H9 (cell line): ENCODE measurements around the gene PLA2G4D. TPM values are rescaled to one million over a fixed set of nuclear protein-coding genes. Genes with fewer than 3 reads are reported as not detected.

Source experiments
- DNase-seq: peaks from one replicate; pipeline ENCODE4 v3.0.0-alpha.2; 2017
- H2AFZ ChIP-seq: one replicate; pipeline ENCODE4 v1.6.1; 2013; ENCODE audit warnings: mild to moderate bottlenecking, low read length, control low read depth, moderate library complexity
- H2AK5ac ChIP-seq: 2 replicates; pipeline ENCODE4 v1.6.1; 2013; ENCODE audit warnings: low read length, control low read depth, mixed read lengths; ENCODE audit not compliant: insufficient read length
- H2BK120ac ChIP-seq: one replicate; pipeline ENCODE4 v1.6.1; 2013; ENCODE audit warnings: low read depth, mild to moderate bottlenecking, low read length, control low read depth, inconsistent platforms; ENCODE audit not compliant: poor library complexity, severe bottlenecking
- H2BK12ac ChIP-seq: 2 replicates; pipeline ENCODE4 v1.6.1; 2013; ENCODE audit warnings: low read length, control low read depth, mixed read lengths, low read depth; ENCODE audit not compliant: insufficient read length
- H2BK15ac ChIP-seq: 2 replicates; pipeline ENCODE4 v1.6.1; 2013; ENCODE audit warnings: low read depth, low read length, control low read depth
- H2BK20ac ChIP-seq: one replicate; pipeline ENCODE4 v1.6.1; 2013; ENCODE audit warnings: low read depth, mild to moderate bottlenecking, low read length, control low read depth, inconsistent platforms; ENCODE audit not compliant: poor library complexity, severe bottlenecking
- H2BK5ac ChIP-seq: 2 replicates; pipeline ENCODE4 v1.6.1; 2013; ENCODE audit warnings: low read length, control low read depth, mixed read lengths; ENCODE audit not compliant: insufficient read length
- H3K14ac ChIP-seq: 2 replicates; pipeline ENCODE4 v1.6.1; 2013; ENCODE audit warnings: low read length, control low read depth; ENCODE audit not compliant: insufficient read depth
- H3K18ac ChIP-seq: 2 replicates; pipeline ENCODE4 v1.6.1; 2013; ENCODE audit warnings: low read depth, mild to moderate bottlenecking, mixed read lengths, low read length, control low read depth; ENCODE audit not compliant: insufficient read length
- H3K23ac ChIP-seq: 2 replicates; pipeline ENCODE4 v1.6.1; 2013; ENCODE audit warnings: low read length, control low read depth, mixed read lengths, low read depth; ENCODE audit not compliant: insufficient read length
- H3K23me2 ChIP-seq: 2 replicates; pipeline ENCODE4 v1.6.1; 2013; ENCODE audit warnings: low read depth, mild to moderate bottlenecking, mixed read lengths, low read length, control low read depth; ENCODE audit not compliant: insufficient read length, poor library complexity, severe bottlenecking
- H3K27ac ChIP-seq: 2 replicates; pipeline ENCODE4 v1.5.1; 2013; ENCODE audit warnings: low read length, control low read depth, mixed read lengths, low read depth; ENCODE audit not compliant: insufficient read length
- H3K27me3 ChIP-seq: 2 replicates; pipeline ENCODE4 v1.6.1; 2013; ENCODE audit warnings: low read length, control low read depth, inconsistent platforms; ENCODE audit not compliant: insufficient read depth
- H3K4ac ChIP-seq: 2 replicates; pipeline ENCODE4 v1.6.1; 2013; ENCODE audit warnings: low read depth, mild to moderate bottlenecking, control low read depth, inconsistent platforms, low read length, moderate library complexity
- H3K4me1 ChIP-seq: 2 replicates; pipeline ENCODE4 v1.6.1; 2013; ENCODE audit warnings: low read length, control low read depth, inconsistent platforms; ENCODE audit not compliant: insufficient read depth
- H3K4me2 ChIP-seq: 2 replicates; pipeline ENCODE4 v1.6.1; 2013; ENCODE audit warnings: low read length, control low read depth, mixed read lengths; ENCODE audit not compliant: insufficient read length, insufficient read depth
- H3K56ac ChIP-seq: 2 replicates; pipeline ENCODE4 v1.6.1; 2013; ENCODE audit warnings: low read depth, mild to moderate bottlenecking, mixed read lengths, low read length, control low read depth; ENCODE audit not compliant: insufficient read length
- H3K79me1 ChIP-seq: 2 replicates; pipeline ENCODE4 v1.6.1; 2013; ENCODE audit warnings: low read depth, mild to moderate bottlenecking, moderate library complexity, low read length, control low read depth, inconsistent platforms; ENCODE audit not compliant: insufficient read depth, poor library complexity, severe bottlenecking
- H3K79me2 ChIP-seq: 2 replicates; pipeline ENCODE4 v1.6.1; 2013; ENCODE audit warnings: low read length, control low read depth, inconsistent platforms; ENCODE audit not compliant: insufficient read depth
- H3K9ac ChIP-seq: 2 replicates; pipeline ENCODE4 v1.6.1; 2013; ENCODE audit warnings: low read length, control low read depth, mixed read lengths; ENCODE audit not compliant: insufficient read length; ENCODE audit errors: extremely low read depth
- H3K9me3 ChIP-seq: one replicate; pipeline ENCODE4 v1.6.1; 2013; ENCODE audit warnings: low read depth, low read length, inconsistent platforms; ENCODE audit not compliant: control insufficient read depth
- H3T11ph ChIP-seq: one replicate; pipeline ENCODE4 v1.6.1; 2013; ENCODE audit warnings: mild to moderate bottlenecking, low read length, control low read depth, inconsistent platforms
- H4K20me1 ChIP-seq: one replicate; pipeline ENCODE4 v1.6.1; 2013; ENCODE audit not compliant: control insufficient read depth, insufficient read length, insufficient read depth
- H4K5ac ChIP-seq: 2 replicates; pipeline ENCODE4 v1.6.1; 2013; ENCODE audit warnings: low read depth, mild to moderate bottlenecking, mixed read lengths, low read length, control low read depth; ENCODE audit not compliant: insufficient read length
- H4K8ac ChIP-seq: replicated peaks from 2 replicates; pipeline ENCODE4 v1.6.1; 2013; ENCODE audit warnings: low read length, control low read depth, mixed read lengths, low read depth; ENCODE audit not compliant: insufficient read length
- H4K91ac ChIP-seq: 2 replicates; pipeline ENCODE4 v1.6.1; 2013; ENCODE audit warnings: low read depth, mild to moderate bottlenecking, moderate library complexity, mixed read lengths, low read length, control low read depth; ENCODE audit not compliant: insufficient read length
- H3K27ac Mint-ChIP-seq, 3 experiments: 2 replicates in 2 of 3; 3 replicates in 1 of 3; pipeline ENCODE4 v1.8.0; 2020 to 2021; ENCODE audit warnings: mixed read lengths in 3 of 3, mild to moderate bottlenecking in 1 of 3, moderate library complexity in 1 of 3
- H3K27me3 Mint-ChIP-seq: 2 replicates; pipeline ENCODE4 v1.8.0; 2021; ENCODE audit warnings: low read depth, mild to moderate bottlenecking, moderate library complexity, mixed read lengths
- H3K36me3 Mint-ChIP-seq, 3 experiments: 2 replicates in 2 of 3; 3 replicates in 1 of 3; pipeline ENCODE4 v1.8.0; 2020 to 2021; ENCODE audit warnings: low read depth in 3 of 3, mixed read lengths in 3 of 3; ENCODE audit not compliant: insufficient read depth in 1 of 3
- H3K4me1 Mint-ChIP-seq, 2 experiments: 2 replicates each; pipeline ENCODE4 v1.8.0; 2020; ENCODE audit warnings: mixed read lengths in 2 of 2
- H3K4me3 Mint-ChIP-seq, 2 experiments: 2 replicates in 1 of 2; 3 replicates in 1 of 2; pipeline ENCODE4 v1.8.0; 2020 to 2021; ENCODE audit warnings: mild to moderate bottlenecking in 2 of 2, mixed read lengths in 2 of 2, moderate library complexity in 1 of 2
- H3K9me3 Mint-ChIP-seq, 2 experiments: 2 replicates in 1 of 2; 3 replicates in 1 of 2; pipeline ENCODE4 v1.8.0; 2020; ENCODE audit warnings: mild to moderate bottlenecking in 2 of 2, mixed read lengths in 2 of 2, moderate library complexity in 1 of 2
- CTCF ChIP-seq: fragments of 200-600 bp; sonication (generic); conservative IDR thresholded peaks from 3 replicates; pipeline ENCODE4 v1.8.0; 2021; ENCODE audit warnings: antibody characterized with exemption, mild to moderate bottlenecking
- WGBS: extraction: QIAGEN DNeasy Blood & Tissue Kit; methylation state at CpG from one replicate; pipeline ENCODE4 v1.1.7; 2013; ENCODE audit warnings: missing lambda C conversion rate, low lambda C conversion rate, mixed read lengths; ENCODE audit not compliant: insufficient read length; ENCODE audit errors: extremely low coverage; 5-methylcytosine and 5-hydroxymethylcytosine counted together
- total RNA-seq: library from RNA; stranded (reverse); gene quantifications from 2 replicates; pipeline ENCODE4 v1.2.1, GENCODE V29; 2021

Gene PLA2G4D
- total RNA-seq, 1 experiment from 2014 or later: 0.33 TPM

GRCh38 chr15:42104095-42104891, 9.9 kb upstream of the PLA2G4D start:
- Mint-ChIP-seq H3K36me3 (no peaks in the 10 kb centered on the region), H3K27ac (no peak overlapping the region), H3K4me3 (no peak overlapping the region), H3K27me3 (peaks cover 4% of the 10 kb centered on the region; the same call in 1 of the 2 replicates), H3K9me3 (no peaks in the 10 kb centered on the region), H3K4me1 (no peaks in the 10 kb centered on the region)
- no peaks in the 10 kb centered on the region for H3K79me2 ChIP-seq
- H3K23me2 ChIP-seq: no peaks in the 10 kb centered on the region
- no peak overlapping the region for H2AFZ ChIP-seq
- no peak overlapping the region for H2BK20ac ChIP-seq
- no peaks in the 10 kb centered on the region for H4K20me1 ChIP-seq
- H3K4me1 ChIP-seq: no peaks in the 10 kb centered on the region
- no peak overlapping the region for H3K4ac ChIP-seq
- no peak overlapping the region for H3K27ac ChIP-seq
- H3K23ac ChIP-seq: no peak overlapping the region
- no peaks in the 10 kb centered on the region for H3K79me1 ChIP-seq
- no peak for TF ChIP-seq CTCF
- H2AK5ac ChIP-seq: no peak overlapping the region
- no peak overlapping the region for H3K56ac ChIP-seq
- no peak for DNase-seq
- H2BK12ac ChIP-seq: no peak overlapping the region
- H3T11ph ChIP-seq: no peak overlapping the region
- WGBS: no CpG with 5 or more reads among the region's 11 CpGs
- no peak overlapping the region for H2BK120ac ChIP-seq
- no peak overlapping the region for H3K4me2 ChIP-seq
- no peak overlapping the region for H2BK15ac ChIP-seq
- H4K91ac ChIP-seq: no peak overlapping the region
- no peak overlapping the region for H3K14ac ChIP-seq
- no peaks in the 10 kb centered on the region for H3K9me3 ChIP-seq
- no peak overlapping the region for H3K18ac ChIP-seq
- H3K27me3 ChIP-seq: no peaks in the 10 kb centered on the region; the same call in 1 of the 2 replicates
- H2BK5ac ChIP-seq: no peak overlapping the region
- no peak overlapping the region for H4K8ac ChIP-seq
- no peak overlapping the region for H3K9ac ChIP-seq
- no peak overlapping the region for H4K5ac ChIP-seq
